IMR-90 (cell line): Measurements from ENCODE around the gene NTMT1. TPM values are rescaled to one million over a fixed set of nuclear protein-coding genes. Genes with fewer than 3 reads are reported as not detected.

Source experiments
- ATAC-seq: fragments of 200-7000 bp; cut with Tn5 transposase; 2 replicates; pipeline ENCODE4 v1.9.1; 2020; ENCODE audit warnings: low read depth, mild to moderate bottlenecking, moderate library complexity
- BruUV-seq: library from RNA; stranded (reverse); fragments of 400-500 nt; replicated peaks from 2 replicates; lab custom pipeline; 2021; lab: Mats Ljungman, UMichigan
- CTCF ChIA-PET: fragments of 300-600 bp; formaldehyde crosslinking; extraction: SDS; loops from one replicate; lab custom pipeline; 2021; ENCODE audit warnings: antibody characterized with exemption; lab: Yijun Ruan, JAX
- POLR2A ChIA-PET: fragments of 300-600 bp; sonication (Branson Sonifier 250); formaldehyde crosslinking; loops from one replicate; lab custom pipeline; 2022; ENCODE audit warnings: antibody characterized with exemption; ENCODE audit not compliant: unreplicated experiment; lab: Charles Lee
- DNase-seq: peaks from one replicate; pipeline ENCODE4 v3.0.0; 2013
- H2AFZ ChIP-seq: replicated peaks from 2 replicates; pipeline ENCODE3; 2013; ENCODE audit warnings: low read length, mild to moderate bottlenecking; ENCODE audit not compliant: poor library complexity
- H2AK5ac ChIP-seq: 2 replicates; pipeline ENCODE4 v1.6.1; 2013; ENCODE audit warnings: low read depth, low read length, inconsistent platforms
- H2AK9ac ChIP-seq: replicated peaks from 2 replicates; pipeline ENCODE3; 2013; ENCODE audit warnings: mild to moderate bottlenecking, low read depth, low read length, moderate library complexity; ENCODE audit not compliant: poor library complexity
- H2BK120ac ChIP-seq: 2 replicates; pipeline ENCODE4 v1.6.1; 2013; ENCODE audit warnings: low read depth, low read length, inconsistent platforms
- H2BK15ac ChIP-seq: 3 replicates; pipeline ENCODE4 v1.6.1; 2013; ENCODE audit warnings: low read depth, low read length, inconsistent platforms
- H2BK20ac ChIP-seq: 2 replicates; pipeline ENCODE4 v1.6.1; 2013; ENCODE audit warnings: low read depth, mild to moderate bottlenecking, inconsistent platforms, low read length, moderate library complexity
- H2BK5ac ChIP-seq: 2 replicates; pipeline ENCODE4 v1.6.1; 2013; ENCODE audit warnings: mild to moderate bottlenecking, low read depth, low read length, inconsistent platforms; ENCODE audit not compliant: poor library complexity, severe bottlenecking
- H3K14ac ChIP-seq: replicated peaks from 2 replicates; pipeline ENCODE4 v1.6.1; 2013; ENCODE audit warnings: low read depth, low read length, inconsistent platforms
- H3K18ac ChIP-seq: 2 replicates; pipeline ENCODE4 v1.6.1; 2013; ENCODE audit warnings: low read depth, low read length, control low read depth
- H3K23ac ChIP-seq: 2 replicates; pipeline ENCODE4 v1.6.1; 2013; ENCODE audit warnings: low read depth, low read length, inconsistent platforms
- H3K27ac ChIP-seq: 2 replicates; pipeline ENCODE4 v1.5.1; 2013; ENCODE audit warnings: mild to moderate bottlenecking, control low read depth, low read length; ENCODE audit not compliant: insufficient read depth
- H3K27me3 ChIP-seq: 2 replicates; pipeline ENCODE4 v1.6.1; 2013; ENCODE audit warnings: low read length; ENCODE audit not compliant: control insufficient read depth, insufficient read depth
- H3K36me3 ChIP-seq: 2 replicates; pipeline ENCODE4 v1.6.1; 2013; ENCODE audit warnings: low read length, mixed read lengths; ENCODE audit not compliant: control insufficient read depth, insufficient read depth
- H3K4ac ChIP-seq: 2 replicates; pipeline ENCODE4 v1.6.1; 2013; ENCODE audit warnings: low read depth, low read length, inconsistent platforms
- H3K4me1 ChIP-seq: 2 replicates; pipeline ENCODE4 v1.6.1; 2013; ENCODE audit warnings: low read length, mixed read lengths; ENCODE audit not compliant: control insufficient read depth, insufficient read depth
- H3K4me2 ChIP-seq: 2 replicates; pipeline ENCODE4 v1.6.1; 2013; ENCODE audit warnings: low read depth, mild to moderate bottlenecking, control low read depth, low read length, moderate library complexity
- H3K4me3 ChIP-seq: 2 replicates; pipeline ENCODE4 v1.5.1; 2013; ENCODE audit warnings: low read depth, mild to moderate bottlenecking, control low read depth, low read length, moderate library complexity; ENCODE audit not compliant: insufficient read depth
- H3K56ac ChIP-seq: 2 replicates; pipeline ENCODE4 v1.6.1; 2013; ENCODE audit warnings: low read length, inconsistent platforms; ENCODE audit not compliant: insufficient read depth; ENCODE audit errors: extremely low read depth
- H3K79me1 ChIP-seq, 2 experiments: 2 replicates each; pipeline ENCODE4 v1.6.1; 2013; ENCODE audit warnings: low read length in 2 of 2, inconsistent platforms in 1 of 2, low read depth in 1 of 2
- H3K9ac ChIP-seq: 2 replicates; pipeline ENCODE4 v1.6.1; 2013; ENCODE audit warnings: low read depth, low read length, control low read depth
- H3K9me1 ChIP-seq: 2 replicates; pipeline ENCODE4 v1.6.1; 2013; ENCODE audit warnings: low read length, inconsistent platforms; ENCODE audit not compliant: insufficient read depth
- H3K9me3 ChIP-seq: 2 replicates; pipeline ENCODE4 v1.6.1; 2013; ENCODE audit warnings: low read length; ENCODE audit not compliant: control insufficient read depth, insufficient read depth
- H4K20me1 ChIP-seq: 2 replicates; pipeline ENCODE4 v1.6.1; 2013; ENCODE audit warnings: low read length, inconsistent platforms; ENCODE audit not compliant: insufficient read depth
- H4K5ac ChIP-seq: 2 replicates; pipeline ENCODE4 v1.6.1; 2013; ENCODE audit warnings: mild to moderate bottlenecking, low read depth, low read length, control low read depth
- H4K8ac ChIP-seq, 2 experiments: 2 replicates each; pipeline ENCODE4 v1.6.1; 2013; ENCODE audit warnings: low read depth in 2 of 2, low read length in 2 of 2, control low read depth in 1 of 2, inconsistent platforms in 1 of 2
- H4K91ac ChIP-seq: 2 replicates; pipeline ENCODE4 v1.6.1; 2013; ENCODE audit warnings: low read depth, low read length, inconsistent platforms; ENCODE audit not compliant: insufficient read depth
- BHLHE40 ChIP-seq: fragments of 150-350 bp; IDR thresholded peaks from 2 replicates; pipeline ENCODE4 v1.6.1; 2016; ENCODE audit warnings: mild to moderate bottlenecking, low read depth, low read length
- ELK1 ChIP-seq: fragments of 150-350 bp; IDR thresholded peaks from 2 replicates; pipeline ENCODE4 v1.6.1; 2016; ENCODE audit warnings: low read depth, mild to moderate bottlenecking, low read length, moderate library complexity, borderline replicate concordance
- FOS ChIP-seq: fragments of 150-350 bp; IDR thresholded peaks from 2 replicates; pipeline ENCODE4 v1.6.1; 2016; ENCODE audit warnings: low read depth, low read length
- MAFK ChIP-seq: IDR thresholded peaks from 2 replicates; pipeline ENCODE4 v1.6.1; 2012; ENCODE audit warnings: low read depth, low read length, improper control_type of control experiment
- MAZ ChIP-seq: IDR thresholded peaks from 2 replicates; pipeline ENCODE4 v1.6.1; 2012; ENCODE audit warnings: low read depth, mild to moderate bottlenecking, low read length, improper control_type of control experiment, moderate library complexity, borderline replicate concordance
- MXI1 ChIP-seq: IDR thresholded peaks from 2 replicates; pipeline ENCODE4 v1.6.1; 2012; ENCODE audit warnings: low read depth, mild to moderate bottlenecking, low read length, moderate library complexity, borderline replicate concordance
- NFE2L2 ChIP-seq: fragments of 150-350 bp; IDR thresholded peaks from 2 replicates; pipeline ENCODE4 v1.6.1; 2016; ENCODE audit warnings: low read depth, mild to moderate bottlenecking, low read length
- POLR2A ChIP-seq: IDR thresholded peaks from 2 replicates; pipeline ENCODE4 v1.6.1; 2012; ENCODE audit warnings: mild to moderate bottlenecking, low read depth, low read length
- RAD21 ChIP-seq: IDR thresholded peaks from 2 replicates; pipeline ENCODE4 v1.6.1; 2012; ENCODE audit warnings: low read length, improper control_type of control experiment
- RFX5 ChIP-seq: IDR thresholded peaks from 2 replicates; pipeline ENCODE4 v1.8.0; 2012; ENCODE audit warnings: low read depth, mild to moderate bottlenecking, low read length, moderate library complexity
- SMC3 ChIP-seq: fragments of 150-350 bp; IDR thresholded peaks from 2 replicates; pipeline ENCODE4 v1.6.1; 2016; ENCODE audit warnings: low read depth, mild to moderate bottlenecking, antibody characterized with exemption, low read length, moderate library complexity
- USF2 ChIP-seq: fragments of 150-350 bp; IDR thresholded peaks from 2 replicates; pipeline ENCODE4 v1.6.1; 2017; ENCODE audit warnings: mild to moderate bottlenecking, antibody characterized with exemption, low read length, low read depth
- WGBS, 2 experiments: methylation state at CpG; one replicate each; pipeline versions ENCODE4 v1.1.5 to v1.1.7; 2013; ENCODE audit warnings: missing lambda C conversion rate in 2 of 2; ENCODE audit not compliant: insufficient read length in 1 of 2; ENCODE audit errors: extremely low coverage in 2 of 2; 5-methylcytosine and 5-hydroxymethylcytosine counted together
- dilution Hi-C: fragments of 300-500 bp; cut with HindIII; formaldehyde crosslinking; loops from one replicate; pipeline ENCODE4 v1.14.3; 2018; ENCODE audit warnings: low sequenced_read_pairs; ENCODE audit not compliant: unreplicated experiment
- in situ Hi-C: fragments of 300-500 bp; cut with MboI; formaldehyde crosslinking; loops from 3 replicates; pipeline ENCODE4 v1.14.3; 2019; ENCODE audit warnings: low sequenced_read_pairs, inconsistent platforms, mixed read lengths
- intact Hi-C: fragments of 100-400 bp; cut with micrococcal nuclease; formaldehyde crosslinking; loops from 2 replicates; pipeline ENCODE4 v1.10.0; 2022
- polyA plus RNA-seq, 3 experiments: library from polyadenylated mRNA; depleted of rRNA; stranded (reverse); fragments of >200 nt; gene quantifications; 2 replicates each; pipeline ENCODE4 v1.2.3, GENCODE V29; 2012; ENCODE audit warnings: low replicate concordance in 1 of 3
- total RNA-seq: library from RNA; depleted of rRNA; stranded (reverse); fragments of >200 nt; gene quantifications from 2 replicates; pipeline ENCODE4 v1.2.3, GENCODE V29; 2012

NTMT1 gene
- total and polyA plus RNA-seq, 2 of the 4 experiments (the other 2 are of a cell fraction), result 68.1 to 88.1 TPM

- H3K56ac ChIP-seq, result no peak overlapping the region
- H3K27ac ChIP-seq, result no peak overlapping the region
- peaks cover 4% of the 10 kb centered on the region for H4K20me1 ChIP-seq
- dilution Hi-C loops, result no loop called here
- H3K4ac ChIP-seq, result no peak overlapping the region
- peaks cover 0 to 12% of the 10 kb centered on the region in 2 experiments; a peak in 1 of 4 replicates for H3K79me1 ChIP-seq
- H3K23ac ChIP-seq, result no peak overlapping the region
- no peak overlapping the region for H4K91ac ChIP-seq
- H3K9me1 ChIP-seq, result peaks cover 6% of the 10 kb centered on the region
- H2BK5ac ChIP-seq, result no peak overlapping the region
- no peaks in the 10 kb centered on the region for H3K27me3 ChIP-seq
- H3K9ac ChIP-seq, result no peak overlapping the region
- no peak overlapping the region for H4K5ac ChIP-seq
- H3K9me3 ChIP-seq, result no peaks in the 10 kb centered on the region
- BruUV-seq, result no TSS peak
- no peak overlapping the region for H3K14ac ChIP-seq
- no peak overlapping the region for H2BK15ac ChIP-seq
- CTCF ChIA-PET, result no interaction called here
- H2AK5ac ChIP-seq, result no peak overlapping the region
- no peak overlapping the region for H3K4me3 ChIP-seq
- H4K8ac ChIP-seq, result no peak overlapping the region
- no peak overlapping the region for H2AFZ ChIP-seq
- no peak for ATAC-seq
- no peak overlapping the region for H2AK9ac ChIP-seq
- no peak overlapping the region for H2BK120ac ChIP-seq
- no peak for DNase-seq
- in situ Hi-C loops, result no loop called here
- H3K4me1 ChIP-seq, result peaks cover 9% of the 10 kb centered on the region; the same call in 1 of the 2 replicates
- POLR2A ChIA-PET, result no interaction called here
- TF ChIP-seq SMC3, result no peak
- no peak for TF ChIP-seq ELK1
- TF ChIP-seq MAFK, result no peak
- no peak for TF ChIP-seq POLR2A
- no peak for TF ChIP-seq FOS
- TF ChIP-seq RAD21, result no peak
- no peak for TF ChIP-seq MAZ
- TF ChIP-seq RFX5, result no peak
- no peak for TF ChIP-seq MXI1
- no peak for TF ChIP-seq NFE2L2
- TF ChIP-seq USF2, result no peak
- no peak for TF ChIP-seq BHLHE40
- H2BK20ac ChIP-seq, result no peak overlapping the region
- no peaks in the 10 kb centered on the region for H3K36me3 ChIP-seq
- intact Hi-C loops, result no loop called here
- H3K4me2 ChIP-seq, result no peak overlapping the region
- H3K18ac ChIP-seq, result no peak overlapping the region
- WGBS, 2 experiments, result 81% methylated on average over 9 of the region's 12 CpGs; no CpG with 5 or more reads in 1 of the 2 experiments
These were observed 20.3 kb downstream of the NTMT1 start for GRCh38 chr9:129646252-129646651.
